HG02798 (cell line): ENCODE measurements around the gene TBC1D14.

Experiments
- ATAC-seq: cut with Tn5 transposase; IDR thresholded peaks from one replicate; pipeline ENCODE4 v1.9.1; 2021; ENCODE audit warnings: mild to moderate bottlenecking; ENCODE audit not compliant: unreplicated experiment, poor library complexity

Gene TBC1D14

DNA sequence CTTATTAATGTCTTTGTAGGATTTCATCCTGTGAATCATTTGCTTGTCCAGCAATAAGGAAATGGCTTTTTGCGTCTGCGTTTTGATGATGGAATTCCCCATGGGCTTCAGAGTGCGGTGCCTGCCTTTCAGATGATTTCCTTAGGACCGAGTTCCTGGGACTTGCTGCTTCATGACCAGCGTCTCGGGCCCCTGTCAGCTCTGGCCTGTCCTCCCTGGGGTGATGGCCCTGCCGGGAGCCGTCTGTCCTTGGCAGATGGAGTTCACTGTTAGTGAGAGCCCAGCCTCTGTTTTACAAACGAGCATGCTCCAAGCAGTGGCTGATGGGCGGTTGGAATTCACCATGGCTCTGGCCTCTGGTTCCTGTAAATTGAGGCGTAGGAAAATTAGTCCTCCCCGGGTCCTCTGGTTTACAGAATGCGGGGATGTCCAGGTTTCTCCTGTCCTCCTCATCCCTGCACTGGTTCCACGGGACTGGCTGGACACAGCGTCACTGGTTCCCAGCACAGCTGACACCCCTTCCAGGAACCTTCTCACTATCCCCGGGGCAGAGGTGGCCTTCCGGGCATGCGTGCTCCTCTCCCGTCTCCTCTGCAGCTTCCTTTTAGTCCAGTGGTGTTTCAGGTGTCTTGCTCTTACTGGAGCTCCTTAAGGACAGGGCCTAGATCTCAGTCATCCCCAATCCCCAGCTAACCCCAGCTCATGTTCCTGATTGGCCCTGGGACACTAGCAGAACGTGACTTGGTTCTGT, 34.9 kb downstream of the TBC1D14 start:
- ATAC-seq = no peak

DNA sequence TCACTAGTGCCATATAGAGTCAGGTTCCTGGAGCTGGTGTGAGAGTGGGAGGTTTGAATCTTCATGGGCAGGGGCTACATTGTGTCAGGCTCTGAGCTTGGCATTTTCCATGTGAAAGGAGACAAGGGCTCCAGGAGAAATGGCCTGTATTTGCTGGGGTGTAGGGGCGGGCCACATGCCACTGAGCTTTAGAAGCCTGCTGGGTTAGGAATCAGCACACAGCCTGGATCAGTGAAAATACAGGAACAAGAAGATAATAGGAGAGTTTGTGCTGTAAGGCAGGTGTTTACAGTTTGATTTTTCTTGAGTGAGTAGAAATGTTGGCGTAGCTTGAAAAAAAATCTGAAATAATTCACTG, 35.4 kb downstream of the TBC1D14 start:
- ATAC-seq = no peak

GRCh38 chr4:6946497-6946896, 36.9 kb downstream of the TBC1D14 start:
- ATAC-seq = no peak

DNA sequence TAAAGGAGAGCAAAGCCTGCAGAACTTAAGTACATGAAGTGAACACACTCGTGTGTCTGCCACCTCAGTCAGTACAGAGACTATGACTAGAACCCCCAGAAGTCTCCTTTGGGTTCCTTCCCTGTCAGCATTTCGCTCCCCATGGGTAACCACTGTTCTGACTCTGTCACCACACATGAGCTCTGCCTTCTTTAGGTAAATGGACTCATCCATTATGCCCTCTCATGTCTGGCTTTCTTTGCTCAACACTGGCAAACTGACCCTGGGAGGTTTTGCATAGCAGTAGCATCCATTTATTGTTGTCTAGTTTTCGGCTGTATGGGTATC, 38.5 kb downstream of the TBC1D14 start:
- ATAC-seq = no peak

GRCh38 chr4:6951880-6952381, 42.3 kb downstream of the TBC1D14 start:
- ATAC-seq = no peak

- no peak for ATAC-seq
These were observed 44.2 kb downstream of the TBC1D14 start for GRCh38 chr4:6953751-6954380.

- ATAC-seq = no peak
These were observed 45.8 kb downstream of the TBC1D14 start for GRCh38 chr4:6955261-6955911.

- no peak for ATAC-seq
These were observed 46.4 kb downstream of the TBC1D14 start for GRCh38 chr4:6956087-6956433.

DNA sequence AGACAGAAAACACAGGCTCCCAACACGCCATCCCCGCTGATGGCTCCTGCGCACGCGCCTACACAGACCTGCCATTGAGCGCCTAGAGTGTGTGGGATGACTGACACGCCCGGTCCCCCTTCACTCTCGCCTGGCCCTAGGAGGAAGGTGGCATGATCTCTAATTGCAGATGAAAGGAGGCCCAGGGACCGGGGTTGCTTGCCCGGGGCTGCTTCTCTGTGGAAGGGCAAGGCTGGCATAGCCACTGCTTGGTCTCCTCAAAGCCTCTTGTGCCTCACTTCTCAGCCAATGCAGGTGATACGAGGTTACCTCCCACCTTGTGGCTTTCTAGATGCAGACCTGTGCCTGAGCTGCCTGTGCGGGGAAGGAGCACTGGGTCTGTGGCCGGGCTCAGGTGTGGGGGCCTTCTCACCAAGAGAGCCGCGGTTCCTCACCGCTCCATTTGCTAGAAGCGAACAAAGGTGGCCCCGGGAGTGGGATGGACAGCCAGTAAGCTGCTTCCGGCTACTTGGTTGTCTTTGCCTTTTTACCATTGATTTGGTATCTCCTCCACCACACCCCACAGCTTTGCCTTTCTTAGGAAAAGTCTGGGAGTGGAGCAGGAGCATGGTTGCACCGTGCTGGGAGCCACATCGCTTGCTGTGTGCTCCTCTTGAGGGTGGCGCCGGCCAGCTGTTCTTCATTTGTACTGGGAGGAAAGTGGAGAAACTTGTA, 47.0 kb downstream of the TBC1D14 start:
- no peak for ATAC-seq

DNA sequence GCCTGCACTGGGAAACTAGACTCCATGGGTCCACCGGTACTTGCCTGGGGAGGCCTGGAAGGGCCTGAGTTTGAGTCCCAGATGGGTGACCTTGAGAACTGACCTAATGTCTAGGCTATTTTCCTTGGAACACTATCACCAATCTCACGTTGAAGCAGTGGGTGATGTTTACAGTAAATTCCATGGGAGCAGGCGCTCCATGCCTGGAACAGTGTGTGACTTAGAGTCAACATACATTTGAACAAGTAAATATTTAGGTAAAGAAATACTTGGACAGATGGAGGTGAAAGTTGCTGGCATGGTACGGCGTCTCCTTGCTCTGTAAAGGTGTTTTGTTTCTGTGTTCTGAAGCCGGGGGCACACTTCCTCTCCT, 47.5 kb downstream of the TBC1D14 start:
- ATAC-seq = no peak

DNA sequence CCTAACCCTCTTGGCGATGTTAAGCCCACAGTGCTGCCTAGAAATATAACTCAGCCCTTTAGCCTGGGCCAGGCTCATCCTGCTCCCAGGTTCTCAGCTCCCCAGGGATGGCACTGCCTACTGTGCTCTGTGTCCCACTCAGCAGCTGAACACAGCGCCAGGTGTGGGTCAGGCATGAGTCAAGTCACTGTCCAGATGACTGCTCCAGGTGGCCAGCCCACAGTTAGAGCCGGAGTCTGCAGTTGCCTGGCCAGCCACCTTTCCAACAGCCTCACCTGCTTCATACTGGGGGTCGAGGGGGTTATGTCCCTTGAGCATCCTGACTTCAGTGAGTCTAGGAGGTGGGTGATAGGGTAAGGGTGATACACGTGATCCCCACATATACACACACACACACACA, 48.4 kb downstream of the TBC1D14 start:
- ATAC-seq = no peak

- no peak for ATAC-seq
These were observed 49.6 kb downstream of the TBC1D14 start for GRCh38 chr4:6959261-6959660.

DNA sequence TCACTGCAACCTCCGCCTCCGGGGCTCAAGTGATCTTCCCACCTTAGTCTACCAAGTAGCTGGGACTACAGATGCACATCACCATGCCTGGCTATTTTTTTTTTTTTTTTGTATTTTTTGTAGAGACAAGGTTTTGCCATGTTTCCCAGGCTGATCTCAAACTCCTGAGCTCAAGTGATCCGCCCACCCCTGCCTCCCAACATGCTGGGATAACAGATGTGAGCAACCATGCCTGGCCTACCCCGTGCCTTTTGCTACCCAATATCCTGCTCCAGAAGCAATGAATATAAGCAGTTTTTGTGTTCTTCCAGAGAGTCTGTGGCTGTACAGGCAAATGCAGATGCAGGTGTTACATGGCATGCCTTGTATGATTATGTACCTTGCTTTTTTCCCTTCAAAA, 50.5 kb downstream of the TBC1D14 start:
- ATAC-seq = no peak

GRCh38 chr4:6960628-6961412, 51.2 kb downstream of the TBC1D14 start:
- ATAC-seq = no peak

- no peak for ATAC-seq
These were observed 52.0 kb downstream of the TBC1D14 start for GRCh38 chr4:6961496-6962210.

GRCh38 chr4:6962211-6963041, 52.8 kb downstream of the TBC1D14 start:
- ATAC-seq = no peak

DNA sequence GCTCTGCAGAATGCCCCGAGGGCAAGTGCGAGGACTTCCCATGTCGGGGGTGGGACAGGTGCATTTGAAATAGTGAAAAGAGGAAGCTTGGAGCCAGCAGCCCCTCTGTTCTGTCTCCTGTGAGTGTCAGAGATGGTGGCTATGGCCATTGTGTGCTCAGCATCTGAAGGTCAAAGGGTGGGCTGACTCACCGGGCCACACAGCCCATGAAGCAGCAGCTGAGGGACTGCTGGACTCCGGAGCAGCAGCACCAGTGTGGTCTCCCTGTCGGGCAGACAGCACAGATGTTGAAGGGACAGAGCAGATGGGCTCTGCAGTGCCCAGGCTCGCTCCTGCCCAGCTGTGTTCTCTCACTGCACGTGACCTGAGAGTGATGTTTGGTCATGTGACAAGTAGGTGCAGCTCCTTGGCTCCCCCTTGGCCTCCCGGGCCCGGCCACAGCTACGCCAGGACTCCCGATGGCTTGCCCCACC, 53.5 kb downstream of the TBC1D14 start:
- no peak for ATAC-seq

DNA sequence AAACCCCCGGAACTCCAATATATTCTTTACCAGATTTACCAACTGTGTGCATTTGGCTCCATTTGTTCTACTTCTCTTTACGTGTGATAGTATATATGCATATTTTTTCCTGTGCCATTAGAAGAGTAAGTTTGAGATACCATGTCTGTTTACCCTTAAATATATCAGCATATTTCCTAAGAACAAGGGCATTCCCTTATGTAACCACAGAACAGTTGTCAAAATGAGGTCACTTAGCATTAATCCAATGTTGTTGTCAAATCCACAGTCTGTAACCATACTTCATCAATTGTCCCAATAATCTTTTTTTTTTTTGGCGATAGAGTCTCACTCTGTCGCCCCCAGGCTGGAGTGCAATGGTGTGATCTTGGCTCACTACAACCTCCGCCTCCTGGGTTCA, 55.2 kb downstream of the TBC1D14 start:
- ATAC-seq = no peak

GRCh38 chr4:6965329-6965728, 55.7 kb downstream of the TBC1D14 start:
- ATAC-seq = no peak
